ENCODE data around the gene HPX.
"Not testable (repeated sequence)": the region's sequence is repeated elsewhere in the genome, so short reads cannot be mapped to it uniquely, and the experiment has no call there.

The HPX gene

DNA sequence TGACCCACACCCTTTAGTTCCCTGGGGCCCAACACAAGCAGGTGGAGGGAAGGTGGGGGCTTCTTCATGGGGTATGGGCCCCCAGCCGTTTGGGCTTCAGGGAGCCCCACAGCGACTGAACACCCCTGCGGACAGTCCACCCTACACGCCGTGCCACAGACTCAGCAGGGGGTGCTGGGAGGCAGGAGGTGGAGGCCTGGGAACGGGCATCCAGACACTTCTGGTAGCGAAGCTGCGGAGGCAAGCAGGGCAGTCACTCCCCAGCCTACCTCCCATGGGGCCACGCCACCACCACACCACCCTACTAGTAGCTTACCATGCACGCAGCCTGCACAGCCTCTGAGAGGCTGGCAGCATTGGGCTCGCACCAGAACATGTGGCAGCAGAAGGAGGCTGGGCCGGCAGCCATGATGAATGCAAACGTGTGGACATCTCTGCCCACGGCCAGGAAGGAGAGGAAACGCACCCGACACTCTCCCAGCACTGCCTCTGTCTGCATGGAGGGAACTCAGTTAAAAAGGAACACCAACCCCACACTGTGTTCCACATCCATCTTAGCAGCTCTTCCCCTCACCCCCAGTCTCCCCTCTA lies 45.2 kb downstream of the HPX start:
- Histone ChIP-seq H3K14ac (ENCODE audit: low read length) (no peak overlapping the region), H2AK5ac (ENCODE audit: low read length) (no peak overlapping the region), H2BK120ac (ENCODE audit: insufficient read depth, low read length, poor library complexity) (no peak overlapping the region), H3K9me3 (ENCODE audit: insufficient read depth, low read depth, low read length) (peaks cover 2% of the 10 kb centered on the region), H3K9ac (ENCODE audit: low read length) (no peak overlapping the region), H3K4me2 (ENCODE audit: low read length) (no peak overlapping the region), H2AFZ (ENCODE audit: insufficient read depth, low read length, poor library complexity) (no peak overlapping the region), H3K79me2 (ENCODE audit: control insufficient read depth, insufficient read depth, low read length, poor library complexity) (no peaks in the 10 kb centered on the region), H3K4me1 (ENCODE audit: control insufficient read depth in 1 of 2, insufficient read depth in 2 of 2, low read length in 2 of 2) (peaks cover 11 to 17% of the 10 kb centered on the region in 2 experiments), H3K4ac (ENCODE audit: low read depth, low read length) (no peak overlapping the region), H3K27me3 (ENCODE audit: insufficient read depth, low read length) (no peaks in the 10 kb centered on the region), H4K12ac (ENCODE audit: low read depth, low read length) (no peak overlapping the region), H3K27ac (ENCODE audit: low read depth, low read length) (no peak overlapping the region), H3K36me3 (ENCODE audit: control insufficient read depth in 1 of 2, insufficient read depth in 2 of 2, low read length in 2 of 2) (peaks cover 7 to 9% of the 10 kb centered on the region in 2 experiments), H4K8ac (ENCODE audit: low read depth, low read length) (no peak overlapping the region), H3K79me1 (ENCODE audit: low read length) (no peaks in the 10 kb centered on the region), H3K4me3 (ENCODE audit: low read depth, low read length) (no peak overlapping the region), H3K23ac (ENCODE audit: low read length) (no peak overlapping the region), H2BK5ac (ENCODE audit: low read depth, low read length, poor library complexity) (no peak overlapping the region), H2BK12ac (ENCODE audit: low read length) (no peak overlapping the region), H3K18ac (ENCODE audit: low read length) (no peak overlapping the region), H4K91ac (ENCODE audit: low read depth, low read length) (no peak overlapping the region)
- no peak for DNase-seq
- WGBS (ENCODE audit: extremely low coverage, insufficient coverage, insufficient read length), result no CpG with 5 or more reads among the region's 16 CpGs

DNA sequence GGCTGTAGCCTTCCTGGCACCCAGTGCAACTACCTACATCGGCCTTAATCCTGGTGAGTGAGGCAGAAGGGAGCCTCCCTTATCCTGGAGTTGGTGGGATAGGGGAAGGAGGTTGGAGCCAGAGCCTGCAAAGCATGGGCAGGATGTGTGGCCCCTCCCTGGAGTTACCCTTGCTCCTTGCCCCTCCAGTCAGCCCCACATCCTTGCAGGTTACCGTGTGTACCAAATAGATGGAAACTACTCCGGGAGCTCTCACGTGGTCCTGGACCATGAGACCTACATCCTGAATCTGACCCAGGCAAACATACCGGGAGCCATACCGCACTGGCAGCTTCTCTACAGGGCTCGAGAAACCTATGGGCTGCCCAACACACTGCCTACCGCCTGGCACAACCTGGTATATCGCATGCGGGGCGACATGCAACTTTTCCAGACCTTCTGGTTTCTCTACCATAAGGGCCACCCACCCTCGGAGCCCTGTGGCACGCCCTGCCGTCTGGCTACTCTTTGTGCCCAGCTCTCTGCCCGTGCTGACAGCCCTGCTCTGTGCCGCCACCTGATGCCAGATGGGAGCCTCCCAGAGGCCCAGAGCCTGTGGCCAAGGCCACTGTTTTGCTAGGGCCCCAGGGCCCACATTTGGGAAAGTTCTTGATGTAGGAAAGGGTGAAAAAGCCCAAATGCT lies 46.7 kb downstream of the HPX start:
- Histone ChIP-seq H3K14ac (ENCODE audit: low read length) (no peak overlapping the region), H3K18ac (ENCODE audit: low read length) (no peak overlapping the region), H3K27ac (ENCODE audit: low read depth, low read length) (no peak overlapping the region), H3K36me3 (ENCODE audit: control insufficient read depth in 1 of 2, insufficient read depth in 2 of 2, low read length in 2 of 2) (peaks cover 6 to 9% of the 10 kb centered on the region in 2 experiments), H4K91ac (ENCODE audit: low read depth, low read length) (no peak overlapping the region), H3K4me2 (ENCODE audit: low read length) (no peak overlapping the region), H3K27me3 (ENCODE audit: insufficient read depth, low read length) (no peaks in the 10 kb centered on the region), H3K4me1 (ENCODE audit: control insufficient read depth in 1 of 2, insufficient read depth in 2 of 2, low read length in 2 of 2) (peaks cover 11 to 17% of the 10 kb centered on the region in 2 experiments), H3K4ac (ENCODE audit: low read depth, low read length) (no peak overlapping the region), H4K8ac (ENCODE audit: low read depth, low read length) (no peak overlapping the region), H2BK5ac (ENCODE audit: low read depth, low read length, poor library complexity) (no peak overlapping the region), H4K12ac (ENCODE audit: low read depth, low read length) (peak overlapping the region; percentile 44), H3K79me1 (ENCODE audit: low read length) (peaks cover 6% of the 10 kb centered on the region), H3K4me3 (ENCODE audit: low read depth, low read length) (no peak overlapping the region), H3K9ac (ENCODE audit: low read length) (no peak overlapping the region), H3K23ac (ENCODE audit: low read length) (no peak overlapping the region), H2BK12ac (ENCODE audit: low read length) (no peak overlapping the region), H2AFZ (ENCODE audit: insufficient read depth, low read length, poor library complexity) (no peak overlapping the region), H3K79me2 (ENCODE audit: control insufficient read depth, insufficient read depth, low read length, poor library complexity) (peaks cover 2% of the 10 kb centered on the region), H3K9me3 (ENCODE audit: insufficient read depth, low read depth, low read length) (peaks cover 2% of the 10 kb centered on the region), H2AK5ac (ENCODE audit: low read length) (no peak overlapping the region), H2BK120ac (ENCODE audit: insufficient read depth, low read length, poor library complexity) (no peak overlapping the region)
- WGBS (ENCODE audit: extremely low coverage, insufficient coverage, insufficient read length), result no CpG with 5 or more reads among the region's 16 CpGs
- no peak for DNase-seq

DNA sequence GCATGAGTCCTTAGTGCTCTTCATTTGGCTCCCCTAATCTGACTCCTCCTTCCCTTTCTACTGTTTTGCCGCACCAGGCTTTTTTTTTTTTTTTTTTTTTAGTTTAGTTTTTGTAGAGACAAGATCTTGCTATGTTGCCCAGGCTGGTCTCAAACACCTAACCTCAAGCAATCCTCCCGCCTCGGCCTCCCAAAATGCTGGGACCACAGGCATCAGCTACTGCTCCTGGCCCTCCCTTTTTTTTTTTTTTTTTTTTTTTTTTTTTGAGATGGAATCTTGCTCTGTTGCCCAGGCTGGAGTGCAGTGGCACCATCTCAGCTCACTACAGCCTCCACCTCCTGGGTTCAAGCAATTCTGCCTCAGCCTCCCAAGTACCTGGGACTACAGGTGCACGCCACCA lies 48.5 kb downstream of the HPX start:
- H3K36me3 ChIP-seq (ENCODE audit: control insufficient read depth in 1 of 2, insufficient read depth in 2 of 2, low read length in 2 of 2); H3K9ac ChIP-seq (ENCODE audit: low read length); H3K23ac ChIP-seq (ENCODE audit: low read length); H3K14ac ChIP-seq (ENCODE audit: low read length); H4K91ac ChIP-seq (ENCODE audit: low read depth, low read length); H2BK5ac ChIP-seq (ENCODE audit: low read depth, low read length, poor library complexity); H3K79me2 ChIP-seq (ENCODE audit: control insufficient read depth, insufficient read depth, low read length, poor library complexity); H3K4ac ChIP-seq (ENCODE audit: low read depth, low read length); H2BK120ac ChIP-seq (ENCODE audit: insufficient read depth, low read length, poor library complexity); DNase-seq; H3K18ac ChIP-seq (ENCODE audit: low read length); H3K9me3 ChIP-seq (ENCODE audit: insufficient read depth, low read depth, low read length); H2AFZ ChIP-seq (ENCODE audit: insufficient read depth, low read length, poor library complexity); H3K4me2 ChIP-seq (ENCODE audit: low read length); H4K12ac ChIP-seq (ENCODE audit: low read depth, low read length); H3K27me3 ChIP-seq (ENCODE audit: insufficient read depth, low read length); H3K79me1 ChIP-seq (ENCODE audit: low read length); H3K4me3 ChIP-seq (ENCODE audit: low read depth, low read length); H2AK5ac ChIP-seq (ENCODE audit: low read length); H4K8ac ChIP-seq (ENCODE audit: low read depth, low read length); H2BK12ac ChIP-seq (ENCODE audit: low read length); H3K27ac ChIP-seq (ENCODE audit: low read depth, low read length): not testable (repeated sequence)
- no CpG with 5 or more reads among the region's 4 CpGs for WGBS (ENCODE audit: extremely low coverage, insufficient coverage, insufficient read length)
- peaks cover 5 to 11% of the 10 kb centered on the region in 2 experiments for H3K4me1 ChIP-seq (ENCODE audit: control insufficient read depth in 1 of 2, insufficient read depth in 2 of 2, low read length in 2 of 2)

DNA sequence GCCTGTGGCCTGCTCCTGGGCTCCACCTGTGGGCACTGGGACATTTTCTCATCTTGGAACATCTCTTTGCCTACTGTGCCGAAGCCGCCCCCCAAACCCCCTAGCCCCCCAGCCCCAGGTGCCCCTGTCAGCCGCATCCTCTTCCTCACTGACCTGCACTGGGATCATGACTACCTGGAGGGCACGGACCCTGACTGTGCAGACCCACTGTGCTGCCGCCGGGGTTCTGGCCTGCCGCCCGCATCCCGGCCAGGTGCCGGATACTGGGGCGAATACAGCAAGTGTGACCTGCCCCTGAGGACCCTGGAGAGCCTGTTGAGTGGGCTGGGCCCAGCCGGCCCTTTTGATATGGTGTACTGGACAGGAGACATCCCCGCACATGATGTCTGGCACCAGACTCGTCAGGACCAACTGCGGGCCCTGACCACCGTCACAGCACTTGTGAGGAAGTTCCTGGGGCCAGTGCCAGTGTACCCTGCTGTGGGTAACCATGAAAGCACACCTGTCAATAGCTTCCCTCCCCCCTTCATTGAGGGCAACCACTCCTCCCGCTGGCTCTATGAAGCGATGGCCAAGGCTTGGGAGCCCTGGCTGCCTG lies 49.2 kb downstream of the HPX start:
- H2AK5ac ChIP-seq (ENCODE audit: low read length), result no peak overlapping the region
- no peak overlapping the region for H4K8ac ChIP-seq (ENCODE audit: low read depth, low read length)
- peaks cover 2% of the 10 kb centered on the region for H3K79me2 ChIP-seq (ENCODE audit: control insufficient read depth, insufficient read depth, low read length, poor library complexity)
- no peak overlapping the region for H2AFZ ChIP-seq (ENCODE audit: insufficient read depth, low read length, poor library complexity)
- H3K27ac ChIP-seq (ENCODE audit: low read depth, low read length), result no peak overlapping the region
- H2BK12ac ChIP-seq (ENCODE audit: low read length), result no peak overlapping the region
- peaks cover 5 to 11% of the 10 kb centered on the region in 2 experiments for H3K4me1 ChIP-seq (ENCODE audit: control insufficient read depth in 1 of 2, insufficient read depth in 2 of 2, low read length in 2 of 2)
- H3K14ac ChIP-seq (ENCODE audit: low read length), result no peak overlapping the region
- H2BK5ac ChIP-seq (ENCODE audit: low read depth, low read length, poor library complexity), result no peak overlapping the region
- peaks cover 6% of the 10 kb centered on the region for H3K79me1 ChIP-seq (ENCODE audit: low read length)
- H3K4me2 ChIP-seq (ENCODE audit: low read length), result no peak overlapping the region
- peaks cover 6 to 9% of the 10 kb centered on the region in 2 experiments for H3K36me3 ChIP-seq (ENCODE audit: control insufficient read depth in 1 of 2, insufficient read depth in 2 of 2, low read length in 2 of 2)
- no peak overlapping the region for H3K9ac ChIP-seq (ENCODE audit: low read length)
- peaks cover 2% of the 10 kb centered on the region for H3K9me3 ChIP-seq (ENCODE audit: insufficient read depth, low read depth, low read length)
- H3K18ac ChIP-seq (ENCODE audit: low read length), result no peak overlapping the region
- H4K91ac ChIP-seq (ENCODE audit: low read depth, low read length), result no peak overlapping the region
- no peaks in the 10 kb centered on the region for H3K27me3 ChIP-seq (ENCODE audit: insufficient read depth, low read length)
- no peak overlapping the region for H2BK120ac ChIP-seq (ENCODE audit: insufficient read depth, low read length, poor library complexity)
- no peak overlapping the region for H4K12ac ChIP-seq (ENCODE audit: low read depth, low read length)
- no peak for DNase-seq
- no peak overlapping the region for H3K23ac ChIP-seq (ENCODE audit: low read length)
- no peak overlapping the region for H3K4ac ChIP-seq (ENCODE audit: low read depth, low read length)
- no CpG with 5 or more reads among the region's 18 CpGs for WGBS (ENCODE audit: extremely low coverage, insufficient coverage, insufficient read length)
- no peak overlapping the region for H3K4me3 ChIP-seq (ENCODE audit: low read depth, low read length)

Measured in trophoblast cell (in vitro differentiated cells and primary cell).